ENCODE data around the gene SLC34A1. TPM values are rescaled to one million over a fixed set of nuclear protein-coding genes. Genes with fewer than 3 reads are reported as not detected.
A peak's percentile ranks its signal among the peaks of the same experiment; 100 is the strongest.

The SLC34A1 gene
- total and polyA plus RNA-seq, 2 of the 13 experiments (the other 11 are each of a cell fraction or from before 2014, with no cell fraction given), result 0.03 to 0.20 TPM

DNA sequence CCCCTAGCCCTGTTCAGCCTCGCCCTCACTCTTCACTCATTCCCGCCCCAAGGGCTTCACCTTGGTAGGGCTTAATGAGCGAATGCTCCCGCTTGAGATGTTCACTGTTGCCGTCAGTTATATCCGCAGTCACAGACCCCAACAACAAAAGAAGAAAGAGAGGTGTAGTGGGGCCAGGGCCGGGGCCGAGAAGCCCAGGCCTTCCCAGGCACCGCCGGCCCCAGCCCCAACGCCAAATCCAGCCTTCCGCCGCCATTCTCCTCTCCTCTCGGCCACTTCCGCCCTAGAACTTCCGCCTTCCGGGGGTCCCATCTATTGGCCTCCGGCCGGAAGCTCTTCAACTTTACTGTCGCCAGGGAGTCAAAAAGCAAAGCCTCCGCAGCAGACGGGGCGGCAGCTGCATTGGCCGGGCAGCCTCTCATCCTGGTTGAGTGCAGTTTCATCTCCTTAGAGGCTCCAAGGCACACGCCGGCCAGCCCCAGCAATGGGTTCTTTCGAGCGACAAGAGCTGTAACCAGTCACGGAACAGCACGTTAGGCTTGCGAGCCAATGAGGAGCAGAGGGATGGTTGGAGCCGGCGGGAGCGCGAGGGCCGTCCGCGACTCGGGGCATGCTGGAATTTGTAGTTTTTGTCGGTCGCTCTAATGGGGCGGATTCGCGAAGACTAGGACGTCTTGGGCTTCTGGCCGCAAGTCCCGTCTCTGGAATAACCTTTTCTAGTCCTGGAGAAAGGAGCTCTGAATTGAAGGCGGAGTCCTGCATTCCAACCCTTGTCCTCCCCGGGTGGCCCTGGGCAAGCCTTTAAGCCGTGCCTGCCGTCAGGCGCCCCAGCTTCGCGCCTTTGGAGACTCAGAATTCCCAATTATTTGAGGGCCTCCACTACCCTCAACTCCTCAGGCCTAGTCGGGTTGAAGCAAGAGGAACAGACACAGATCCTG lies 32.6 kb upstream of the SLC34A1 start, which contains the start of gene LMAN2 (continued):
- TF ChIP-seq, protein P1, sequence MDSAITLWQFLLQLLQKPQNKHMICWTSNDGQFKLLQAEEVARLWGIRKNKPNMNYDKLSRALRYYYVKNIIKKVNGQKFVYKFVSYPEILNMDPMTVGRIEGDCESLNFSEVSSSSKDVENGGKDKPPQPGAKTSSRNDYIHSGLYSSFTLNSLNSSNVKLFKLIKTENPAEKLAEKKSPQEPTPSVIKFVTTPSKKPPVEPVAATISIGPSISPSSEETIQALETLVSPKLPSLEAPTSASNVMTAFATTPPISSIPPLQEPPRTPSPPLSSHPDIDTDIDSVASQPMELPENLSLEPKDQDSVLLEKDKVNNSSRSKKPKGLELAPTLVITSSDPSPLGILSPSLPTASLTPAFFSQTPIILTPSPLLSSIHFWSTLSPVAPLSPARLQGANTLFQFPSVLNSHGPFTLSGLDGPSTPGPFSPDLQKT (CRISPR knock-in tag; IDR thresholded peaks at IDR 0.05; ENCODE audit: borderline replicate concordance), result no peak
- TF ChIP-seq NFE2 (CRISPR knock-in tag; IDR thresholded peaks at IDR 0.05) (no peak), BRCA1 (CRISPR knock-in tag; IDR thresholded peaks at IDR 0.05) (no peak), ZNF589 (CRISPR knock-in tag; conservative IDR thresholded peaks at IDR 0.05) (no peak), HNRNPLL (IDR thresholded peaks at IDR 0.05; ENCODE audit: low read depth, low read length, poor library complexity, severe bottlenecking) (peak; percentile 62), TAF15 (IDR thresholded peaks at IDR 0.05; ENCODE audit: low read depth, low read length, poor library complexity, severe bottlenecking) (no peak), ZNF7 (CRISPR knock-in tag; IDR thresholded peaks at IDR 0.05) (no peak), CCAR2 (optimal IDR thresholded peaks at IDR 0.05; ENCODE audit: low read depth, low read length) (no peak), TCF7 (IDR thresholded peaks at IDR 0.05; ENCODE audit: low read depth) (no peak), FLYWCH1 (CRISPR knock-in tag; IDR thresholded peaks at IDR 0.05) (no peak), ZNF75D (CRISPR knock-in tag; IDR thresholded peaks at IDR 0.05; ENCODE audit: borderline replicate concordance) (no peak), FOSL1 (CRISPR knock-in tag; IDR thresholded peaks at IDR 0.05; ENCODE audit: borderline replicate concordance) (no peak), ZFYVE20 (CRISPR knock-in tag; IDR thresholded peaks at IDR 0.05; ENCODE audit: borderline replicate concordance, low read depth) (no peak), ZNF460 (CRISPR knock-in tag; IDR thresholded peaks at IDR 0.05; ENCODE audit: borderline replicate concordance) (no peak; the same call in 1 of the 2 replicates), ZFP90 (CRISPR knock-in tag; IDR thresholded peaks at IDR 0.05; ENCODE audit: borderline replicate concordance) (0 out of 2 replicates have a peak, but pooled peaks have one; percentile 76), RAD51 (IDR thresholded peaks at IDR 0.05; ENCODE audit: borderline replicate concordance) (no peak), ZNF709 (CRISPR knock-in tag; IDR thresholded peaks at IDR 0.05) (no peak), SCMH1 (CRISPR knock-in tag; IDR thresholded peaks at IDR 0.05; ENCODE audit: borderline replicate concordance) (no peak), HOXA3 (CRISPR knock-in tag; IDR thresholded peaks at IDR 0.05) (peak; percentile 68), HMG20A (CRISPR knock-in tag; IDR thresholded peaks at IDR 0.05; ENCODE audit: borderline replicate concordance) (no peak), ZNF652 (CRISPR knock-in tag; IDR thresholded peaks at IDR 0.05; ENCODE audit: borderline replicate concordance, low read depth) (no peak)
- TF ChIP-seq, protein P2, sequence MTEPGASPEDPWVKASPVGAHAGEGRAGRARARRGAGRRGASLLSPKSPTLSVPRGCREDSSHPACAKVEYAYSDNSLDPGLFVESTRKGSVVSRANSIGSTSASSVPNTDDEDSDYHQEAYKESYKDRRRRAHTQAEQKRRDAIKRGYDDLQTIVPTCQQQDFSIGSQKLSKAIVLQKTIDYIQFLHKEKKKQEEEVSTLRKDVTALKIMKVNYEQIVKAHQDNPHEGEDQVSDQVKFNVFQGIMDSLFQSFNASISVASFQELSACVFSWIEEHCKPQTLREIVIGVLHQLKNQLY (CRISPR knock-in tag; IDR thresholded peaks at IDR 0.05), result no peak
- TF ChIP-seq, protein P3, sequence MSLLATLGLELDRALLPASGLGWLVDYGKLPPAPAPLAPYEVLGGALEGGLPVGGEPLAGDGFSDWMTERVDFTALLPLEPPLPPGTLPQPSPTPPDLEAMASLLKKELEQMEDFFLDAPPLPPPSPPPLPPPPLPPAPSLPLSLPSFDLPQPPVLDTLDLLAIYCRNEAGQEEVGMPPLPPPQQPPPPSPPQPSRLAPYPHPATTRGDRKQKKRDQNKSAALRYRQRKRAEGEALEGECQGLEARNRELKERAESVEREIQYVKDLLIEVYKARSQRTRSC (CRISPR knock-in tag; IDR thresholded peaks at IDR 0.05; ENCODE audit: low read depth), result no peak
- TF ChIP-seq, protein P4, sequence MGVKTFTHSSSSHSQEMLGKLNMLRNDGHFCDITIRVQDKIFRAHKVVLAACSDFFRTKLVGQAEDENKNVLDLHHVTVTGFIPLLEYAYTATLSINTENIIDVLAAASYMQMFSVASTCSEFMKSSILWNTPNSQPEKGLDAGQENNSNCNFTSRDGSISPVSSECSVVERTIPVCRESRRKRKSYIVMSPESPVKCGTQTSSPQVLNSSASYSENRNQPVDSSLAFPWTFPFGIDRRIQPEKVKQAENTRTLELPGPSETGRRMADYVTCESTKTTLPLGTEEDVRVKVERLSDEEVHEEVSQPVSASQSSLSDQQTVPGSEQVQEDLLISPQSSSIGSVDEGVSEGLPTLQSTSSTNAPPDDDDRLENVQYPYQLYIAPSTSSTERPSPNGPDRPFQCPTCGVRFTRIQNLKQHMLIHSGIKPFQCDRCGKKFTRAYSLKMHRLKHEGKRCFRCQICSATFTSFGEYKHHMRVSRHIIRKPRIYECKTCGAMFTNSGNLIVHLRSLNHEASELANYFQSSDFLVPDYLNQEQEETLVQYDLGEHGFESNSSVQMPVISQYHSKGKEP (CRISPR knock-in tag; IDR thresholded peaks at IDR 0.05), result no peak
- TF ChIP-seq, protein P5, sequence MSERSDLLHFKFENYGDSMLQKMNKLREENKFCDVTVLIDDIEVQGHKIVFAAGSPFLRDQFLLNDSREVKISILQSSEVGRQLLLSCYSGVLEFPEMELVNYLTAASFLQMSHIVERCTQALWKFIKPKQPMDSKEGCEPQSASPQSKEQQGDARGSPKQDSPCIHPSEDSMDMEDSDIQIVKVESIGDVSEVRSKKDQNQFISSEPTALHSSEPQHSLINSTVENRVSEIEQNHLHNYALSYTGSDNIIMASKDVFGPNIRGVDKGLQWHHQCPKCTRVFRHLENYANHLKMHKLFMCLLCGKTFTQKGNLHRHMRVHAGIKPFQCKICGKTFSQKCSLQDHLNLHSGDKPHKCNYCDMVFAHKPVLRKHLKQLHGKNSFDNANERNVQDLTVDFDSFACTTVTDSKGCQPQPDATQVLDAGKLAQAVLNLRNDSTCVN (CRISPR knock-in tag; IDR thresholded peaks at IDR 0.05; ENCODE audit: borderline replicate concordance), result 0 out of 2 replicates have a peak, but pooled peaks have one; percentile 49
